ENCODE data around the gene TUBG2. TPM values are rescaled to one million over a fixed set of nuclear protein-coding genes. Genes with fewer than 3 reads are reported as not detected.

TUBG2 gene
- total RNA-seq, 1 donor from 2014 or later, result 15.6 TPM

DNA sequence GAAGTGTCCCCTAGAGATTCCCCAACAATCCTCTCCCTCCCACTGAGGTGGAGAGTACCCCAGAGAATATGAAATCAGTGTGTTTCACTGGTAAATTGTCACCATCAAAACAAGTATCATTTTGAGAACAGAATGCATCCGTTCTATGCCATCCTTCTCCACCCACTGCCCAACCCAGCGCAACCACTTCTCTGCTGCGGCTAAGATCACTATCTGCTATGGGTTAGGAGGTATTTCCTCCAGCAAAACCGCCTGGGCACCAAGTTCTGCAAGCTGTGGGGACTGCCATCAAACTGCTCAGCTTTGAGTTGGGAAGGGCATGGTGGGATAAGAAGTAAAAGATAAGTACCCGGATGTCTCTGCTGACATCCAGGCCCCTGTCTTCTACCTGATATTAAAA lies 47.6 kb downstream of the TUBG2 start:
- no peak for TF ChIP-seq CTCF (IDR thresholded peaks at IDR 0.05; ENCODE audit: borderline replicate concordance)
- H3K27ac ChIP-seq (replicated peaks), result no peak overlapping the region
- peaks cover 100% of the 10 kb centered on the region for H3K36me3 ChIP-seq
- H3K4me3 ChIP-seq, result no peak overlapping the region
- no peaks in the 10 kb centered on the region for H3K9me3 ChIP-seq (replicated peaks)
- intact Hi-C loops (cut with micrococcal nuclease), result no loop called here
- H3K4me1 ChIP-seq, result no peaks in the 10 kb centered on the region
- H3K27me3 ChIP-seq (ENCODE audit: low read depth), result no peaks in the 10 kb centered on the region
- DNase-seq, result no peak

GRCh38 chr17:42708588-42708987 lies 49.5 kb downstream of the TUBG2 start:
- H3K27ac ChIP-seq (replicated peaks), result no peak overlapping the region
- no peaks in the 10 kb centered on the region for H3K27me3 ChIP-seq (ENCODE audit: low read depth)
- H3K36me3 ChIP-seq, result peaks cover 100% of the 10 kb centered on the region
- H3K4me3 ChIP-seq, result no peak overlapping the region
- no peaks in the 10 kb centered on the region for H3K9me3 ChIP-seq (replicated peaks)
- intact Hi-C loops (cut with micrococcal nuclease), result no loop called here
- no peak for DNase-seq
- no peaks in the 10 kb centered on the region for H3K4me1 ChIP-seq
- no peak for TF ChIP-seq CTCF (IDR thresholded peaks at IDR 0.05; ENCODE audit: borderline replicate concordance)

DNA sequence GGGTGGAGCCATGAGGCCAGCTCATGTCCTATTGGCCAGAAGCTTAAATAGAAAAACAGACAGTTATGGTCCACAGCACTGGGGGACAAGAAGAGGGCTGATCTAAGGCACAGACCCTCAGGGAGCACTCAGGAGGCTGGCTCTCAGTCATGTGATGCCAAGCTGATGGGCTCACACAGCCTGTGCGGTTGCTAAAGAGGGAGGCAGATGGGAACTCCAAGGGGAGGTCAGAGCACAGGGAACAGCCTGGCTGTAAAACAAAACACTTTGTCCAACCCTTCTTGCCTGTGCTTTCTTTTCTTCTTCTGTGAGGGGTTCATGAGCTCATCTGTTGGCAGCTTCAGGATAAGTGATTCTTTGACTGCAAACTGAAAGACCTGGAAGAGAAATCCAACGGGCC lies 50.5 kb downstream of the TUBG2 start:
- Histone ChIP-seq H3K36me3 (peaks cover 100% of the 10 kb centered on the region), H3K4me1 (no peaks in the 10 kb centered on the region), H3K27me3 (ENCODE audit: low read depth) (no peaks in the 10 kb centered on the region), H3K27ac (replicated peaks) (no peak overlapping the region), H3K4me3 (no peak overlapping the region), H3K9me3 (replicated peaks) (no peaks in the 10 kb centered on the region)
- no peak for TF ChIP-seq CTCF (IDR thresholded peaks at IDR 0.05; ENCODE audit: borderline replicate concordance)
- no peak for DNase-seq
- intact Hi-C loops (cut with micrococcal nuclease), result no loop called here

Small RNA genes lying within 50 kb of the gene (microRNA-seq; reads per million reads assigned to microRNA genes)
- gene MIR6780A, result not detected

Other genes with a start within 250 kb of the TUBG2 start
- gene CAVIN1, start 236.0 kb upstream of the TUBG2 start, total RNA-seq, result 205 TPM
- gene ATP6V0A1, start 200.4 kb upstream of the TUBG2 start, total RNA-seq, result 25.6 TPM
- gene NAGLU, start 123.0 kb upstream of the TUBG2 start, total RNA-seq, result 7.7 TPM
- gene HSD17B1, start 106.4 kb upstream of the TUBG2 start, total RNA-seq, result 0.99 TPM
- gene COASY, start 97.1 kb upstream of the TUBG2 start, total RNA-seq, result 48.8 TPM
- gene MLX, start 92.2 kb upstream of the TUBG2 start, total RNA-seq, result 79.7 TPM
- 2.5 TPM for gene PSMC3IP, start 81.6 kb upstream of the TUBG2 start, total RNA-seq
- gene RETREG3, start 49.9 kb upstream of the TUBG2 start, total RNA-seq, result 17.6 TPM
- 48.0 TPM for gene TUBG1, start 49.6 kb upstream of the TUBG2 start, total RNA-seq
- gene PLEKHH3, start 17.7 kb downstream of the TUBG2 start, total RNA-seq, result 21.5 TPM
- gene CCR10, start 22.6 kb downstream of the TUBG2 start, total RNA-seq, result 0.88 TPM
- 4.2 TPM for gene CNTNAP1, start 23.2 kb downstream of the TUBG2 start, total RNA-seq
- gene EZH1, start 85.8 kb downstream of the TUBG2 start, total RNA-seq, result 43.3 TPM
- 37.7 TPM for gene RAMP2, start 101.9 kb downstream of the TUBG2 start, total RNA-seq
- gene VPS25, start 114.2 kb downstream of the TUBG2 start, total RNA-seq, result 37.5 TPM
- gene WNK4, start 121.3 kb downstream of the TUBG2 start, total RNA-seq, result not detected
- 71.0 TPM for gene COA3, start 139.4 kb downstream of the TUBG2 start, total RNA-seq
- not detected for gene CNTD1, start 139.6 kb downstream of the TUBG2 start, total RNA-seq
- gene BECN1, start 165.0 kb downstream of the TUBG2 start, total RNA-seq, result 80.8 TPM
- gene PSME3, start 174.1 kb downstream of the TUBG2 start, total RNA-seq, result 62.6 TPM
- gene AOC2, start 185.3 kb downstream of the TUBG2 start, total RNA-seq, result 0.44 TPM
- gene AOC3, start 191.9 kb downstream of the TUBG2 start, total RNA-seq, result 7.6 TPM
- gene G6PC1, start 241.5 kb downstream of the TUBG2 start, total RNA-seq, result not detected